ENCODE measurements around the gene PSMB2.
"Not testable (repeated sequence)": the region's sequence is repeated elsewhere in the genome, so short reads cannot be mapped to it uniquely, and the experiment has no call there.

The PSMB2 gene

DNA sequence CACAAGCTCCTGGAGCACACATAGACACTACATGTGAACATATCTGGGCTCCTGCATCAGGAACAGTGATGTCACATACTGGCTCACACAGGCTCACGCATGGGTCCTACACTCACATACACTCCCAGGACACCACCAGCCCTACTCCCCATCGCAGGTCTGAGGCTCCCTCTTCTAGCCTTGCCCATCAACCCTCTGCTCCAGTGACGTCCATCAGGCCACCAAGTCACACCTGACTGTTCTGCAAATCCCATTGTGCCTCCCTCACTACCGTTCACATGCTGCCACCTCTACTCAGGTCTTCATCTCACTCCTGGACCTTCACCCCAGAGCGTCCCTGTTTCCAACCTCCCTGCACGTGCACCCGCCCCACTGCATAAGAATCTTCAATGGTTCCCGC lies 50.1 kb downstream of the PSMB2 start:
- DNase-seq = no peak

DNA sequence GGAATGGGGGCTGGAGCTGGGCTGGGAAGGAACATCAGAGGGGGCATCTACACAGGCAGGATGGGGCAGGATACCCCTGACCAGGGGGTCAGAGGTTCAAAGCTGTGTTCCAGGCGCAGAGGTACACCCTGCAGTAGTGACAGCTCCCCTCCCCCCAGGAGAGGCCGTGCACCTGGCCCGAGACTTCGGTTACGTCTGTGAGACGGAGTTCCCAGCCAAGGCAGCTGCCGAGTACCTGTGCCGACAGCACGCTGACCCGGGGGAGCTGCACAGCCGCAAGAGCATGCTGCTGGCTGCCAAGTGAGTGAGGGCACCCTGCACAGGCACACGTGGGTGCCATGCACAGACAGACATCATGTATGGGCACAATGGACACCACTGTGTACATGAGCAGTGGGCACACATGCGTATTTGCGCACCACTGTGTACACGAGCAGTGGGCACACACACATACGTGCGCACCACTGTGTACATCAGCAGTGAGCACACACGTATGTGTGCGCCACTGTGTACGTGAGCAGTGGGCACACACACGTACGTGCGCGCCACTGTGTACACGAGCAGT lies 50.8 kb downstream of the PSMB2 start:
- no peak for DNase-seq

DNA sequence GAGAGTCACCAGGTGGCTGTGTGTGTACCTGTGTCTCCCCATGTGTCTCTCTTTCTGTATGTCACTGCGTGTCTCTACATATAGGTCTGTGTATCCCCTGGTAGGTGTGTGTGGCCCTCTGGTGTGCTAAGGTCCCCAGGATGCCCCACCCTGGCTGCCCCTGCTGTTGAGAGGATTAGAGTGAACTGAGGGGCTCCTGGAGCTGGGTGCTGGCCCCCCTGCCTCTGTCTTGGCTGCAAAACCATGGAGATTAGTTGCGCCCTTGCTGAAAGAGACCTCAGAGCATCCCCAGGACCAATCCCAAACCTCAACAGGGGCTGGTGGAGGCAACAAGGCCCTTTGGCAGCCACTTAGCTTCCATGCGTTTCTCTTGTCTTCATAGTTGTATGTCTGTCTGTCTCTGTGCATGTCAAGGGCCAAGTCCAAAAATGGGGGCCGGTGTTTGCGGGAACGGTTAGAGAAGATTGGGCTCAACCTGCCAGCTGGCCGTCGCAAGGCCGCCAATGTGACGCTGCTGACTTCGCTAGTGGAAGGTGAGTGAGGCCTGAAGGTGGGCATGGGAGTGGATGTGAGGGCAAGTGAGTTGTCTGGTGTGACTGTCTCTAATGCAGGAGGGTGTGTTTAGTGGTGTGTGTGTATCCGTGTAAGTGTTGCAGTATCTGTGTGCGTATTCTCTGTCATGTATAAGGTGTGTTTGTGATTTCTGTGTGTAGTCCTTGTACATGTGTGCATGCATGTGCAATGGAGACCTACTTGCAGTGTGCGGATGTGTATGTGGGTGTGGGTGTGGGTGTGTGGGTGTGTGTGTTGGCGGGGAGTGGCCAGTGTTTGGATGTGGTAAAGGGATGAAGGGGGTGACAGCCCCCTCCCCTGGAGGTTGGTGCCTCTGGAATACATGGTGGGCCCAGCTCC lies 51.6 kb downstream of the PSMB2 start:
- no peak for DNase-seq

DNA sequence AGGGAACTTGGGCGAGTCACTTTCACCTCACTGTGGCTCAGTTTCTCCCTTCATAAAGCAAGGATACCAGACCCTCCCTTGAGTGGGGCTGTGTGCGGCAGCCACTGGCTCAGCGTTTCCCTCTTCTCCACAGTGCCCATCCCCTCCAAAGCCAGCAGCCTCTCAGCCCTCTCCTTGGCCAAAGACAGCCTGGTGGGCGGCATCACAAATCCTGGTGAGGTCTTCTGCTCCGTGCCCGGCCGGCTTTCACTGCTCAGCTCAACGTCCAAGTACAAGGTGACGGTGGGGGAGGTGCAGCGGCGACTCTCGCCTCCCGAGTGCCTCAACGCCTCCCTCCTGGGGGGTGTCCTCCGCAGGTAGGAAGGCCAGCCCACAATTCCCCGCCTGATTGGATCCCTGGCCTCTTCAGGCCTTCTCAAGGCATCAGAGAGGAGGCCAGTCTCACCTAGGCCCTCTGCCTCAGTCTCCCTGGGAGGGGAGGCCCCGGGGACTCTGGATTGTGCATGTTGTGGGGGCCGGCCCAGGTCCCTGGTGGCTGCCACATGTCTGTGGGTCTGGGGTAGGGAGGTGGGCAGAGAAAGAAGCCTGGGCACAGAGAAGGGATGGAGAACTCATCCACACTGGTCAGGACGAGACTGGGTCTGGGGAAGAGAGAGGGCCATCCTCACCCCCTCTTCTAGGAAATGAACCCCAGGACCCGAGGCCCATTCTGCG lies 53.0 kb downstream of the PSMB2 start:
- DNase-seq = no peak

DNA sequence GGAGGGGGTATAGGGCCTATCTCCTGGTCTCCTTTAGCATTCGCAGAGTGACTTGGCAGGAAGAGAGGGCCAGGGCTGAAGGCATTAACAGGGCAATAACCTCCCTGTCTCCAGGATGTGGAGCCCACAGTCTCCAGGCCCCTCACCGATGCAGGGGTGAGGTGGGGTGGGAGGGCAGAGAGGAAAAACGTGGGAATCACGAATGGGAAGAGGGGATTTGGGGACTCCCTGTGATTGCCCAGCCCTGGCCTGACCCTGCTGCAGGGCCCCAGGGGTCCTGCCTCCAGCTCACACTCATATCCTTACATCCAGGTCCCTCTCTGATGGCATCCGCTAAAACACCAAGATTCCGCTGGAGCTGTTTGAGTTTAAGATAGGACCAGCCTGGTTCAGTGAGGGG lies 53.6 kb downstream of the PSMB2 start:
- no peak for DNase-seq

DNA sequence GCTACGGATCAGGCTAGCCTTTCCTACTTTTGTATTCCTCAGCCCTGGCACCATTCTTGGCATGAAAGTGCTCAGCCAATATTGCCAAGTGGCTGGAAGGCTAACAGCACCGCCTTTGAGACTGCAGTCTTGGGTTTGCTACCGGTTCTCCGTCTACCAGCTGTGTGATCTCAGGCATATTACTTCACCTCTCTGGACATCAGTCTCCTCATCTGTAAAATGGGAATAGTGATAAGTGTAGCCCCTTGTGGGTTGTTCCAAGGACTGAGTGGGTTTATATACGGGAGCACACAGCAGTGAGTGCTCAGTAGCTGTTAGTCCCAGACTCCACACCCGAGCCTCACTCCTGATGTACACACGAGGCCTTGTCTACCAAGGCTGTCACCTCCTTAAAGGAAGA lies 54.5 kb downstream of the PSMB2 start:
- no peak for DNase-seq

DNA sequence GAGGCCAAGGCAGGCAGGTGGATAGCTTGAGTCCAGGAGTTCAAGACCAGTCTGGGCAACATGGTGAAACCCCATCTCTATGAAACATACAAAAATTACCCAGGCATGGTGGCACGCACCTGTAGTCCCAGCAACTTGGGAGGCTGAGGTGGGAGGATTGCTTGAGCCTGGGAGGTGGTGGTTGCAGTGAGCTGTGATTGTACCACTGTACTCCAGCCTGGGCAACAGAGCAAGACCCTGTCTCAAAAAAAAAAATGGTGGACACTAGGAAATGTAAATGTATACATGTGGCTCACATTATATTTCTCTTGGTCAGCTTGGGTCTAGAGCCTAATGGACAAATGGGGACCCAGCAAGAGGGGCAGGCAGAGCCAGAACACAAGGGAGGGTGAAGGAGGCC lies 55.5 kb downstream of the PSMB2 start:
- not testable (repeated sequence) for DNase-seq

DNA sequence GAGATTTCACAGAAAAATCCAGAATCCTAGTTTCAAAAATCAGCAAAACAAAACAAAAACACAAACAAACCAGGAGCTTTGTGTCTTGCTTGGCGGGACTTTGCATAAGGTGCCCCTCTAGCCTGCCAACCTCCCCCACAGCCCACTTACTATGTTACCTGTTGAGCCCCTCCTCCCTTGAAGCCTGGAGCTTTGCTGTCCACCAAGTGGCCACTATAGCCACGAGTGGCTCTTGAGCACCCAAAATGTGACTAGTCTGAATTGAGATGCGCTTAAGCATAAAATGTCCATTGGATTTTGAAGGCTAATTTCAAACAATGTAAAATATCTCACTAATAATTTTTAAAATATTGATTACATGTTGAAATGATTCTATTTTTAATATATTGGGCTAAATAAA lies 56.0 kb downstream of the PSMB2 start:
- no peak for DNase-seq

DNA sequence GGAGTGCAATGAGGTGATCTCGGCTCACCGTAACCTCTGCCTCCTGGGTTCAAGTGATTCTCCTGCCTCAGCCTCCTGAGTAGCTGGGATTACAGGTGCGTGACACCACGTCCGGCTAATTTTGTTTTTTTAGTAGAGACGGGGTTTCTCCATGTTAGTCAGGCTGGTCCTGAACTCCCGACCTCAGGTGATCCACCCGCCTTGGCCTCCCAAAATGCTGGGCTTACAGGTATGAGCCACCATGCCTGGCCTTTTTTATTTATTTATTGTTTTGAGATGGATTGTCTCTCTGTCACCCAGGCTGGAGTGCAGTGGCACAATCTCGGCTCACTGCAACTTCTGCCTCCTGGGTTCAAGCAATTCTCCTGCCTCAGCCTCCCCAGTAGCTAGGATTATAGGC lies 59.7 kb downstream of the PSMB2 start:
- DNase-seq = not testable (repeated sequence)

DNA sequence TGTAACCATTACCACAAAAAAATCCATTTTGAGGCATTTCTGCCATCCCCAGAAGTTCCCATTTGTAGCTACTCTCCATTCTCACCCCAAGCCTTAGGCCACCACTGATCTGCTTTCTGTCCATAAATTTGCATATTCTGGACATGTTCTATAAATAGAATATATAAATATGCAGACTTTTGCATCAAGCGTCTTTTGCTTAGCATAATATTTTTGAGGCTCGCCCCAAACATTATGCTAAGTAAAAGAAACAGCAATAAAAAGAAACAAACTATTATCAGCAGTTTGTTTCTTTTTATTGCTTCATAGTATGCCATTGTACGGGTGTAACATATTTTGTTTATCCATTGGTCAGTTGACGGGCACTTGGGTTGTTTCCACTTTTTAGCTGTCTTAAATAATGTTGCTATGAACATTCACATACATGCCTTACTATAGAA lies 60.4 kb downstream of the PSMB2 start:
- no peak for DNase-seq

DNA sequence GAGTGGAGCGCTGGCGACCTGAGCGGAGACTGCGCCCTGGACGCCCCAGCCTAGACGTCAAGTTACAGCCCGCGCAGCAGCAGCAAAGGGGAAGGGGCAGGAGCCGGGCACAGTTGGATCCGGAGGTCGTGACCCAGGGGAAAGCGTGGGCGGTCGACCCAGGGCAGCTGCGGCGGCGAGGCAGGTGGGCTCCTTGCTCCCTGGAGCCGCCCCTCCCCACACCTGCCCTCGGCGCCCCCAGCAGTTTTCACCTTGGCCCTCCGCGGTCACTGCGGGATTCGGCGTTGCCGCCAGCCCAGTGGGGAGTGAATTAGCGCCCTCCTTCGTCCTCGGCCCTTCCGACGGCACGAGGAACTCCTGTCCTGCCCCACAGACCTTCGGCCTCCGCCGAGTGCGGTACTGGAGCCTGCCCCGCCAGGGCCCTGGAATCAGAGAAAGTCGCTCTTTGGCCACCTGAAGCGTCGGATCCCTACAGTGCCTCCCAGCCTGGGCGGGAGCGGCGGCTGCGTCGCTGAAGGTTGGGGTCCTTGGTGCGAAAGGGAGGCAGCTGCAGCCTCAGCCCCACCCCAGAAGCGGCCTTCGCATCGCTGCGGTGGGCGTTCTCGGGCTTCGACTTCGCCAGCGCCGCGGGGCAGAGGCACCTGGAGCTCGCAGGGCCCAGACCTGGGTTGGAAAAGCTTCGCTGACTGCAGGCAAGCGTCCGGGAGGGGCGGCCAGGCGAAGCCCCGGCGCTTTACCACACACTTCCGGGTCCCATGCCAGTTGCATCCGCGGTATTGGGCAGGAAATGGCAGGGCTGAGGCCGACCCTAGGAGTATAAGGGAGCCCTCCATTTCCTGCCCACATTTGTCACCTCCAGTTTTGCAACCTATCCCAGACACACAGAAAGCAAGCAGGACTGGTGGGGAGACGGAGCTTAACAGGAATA lies 64.0 kb downstream of the PSMB2 start:
- DNase-seq = peak; percentile 68

DNA sequence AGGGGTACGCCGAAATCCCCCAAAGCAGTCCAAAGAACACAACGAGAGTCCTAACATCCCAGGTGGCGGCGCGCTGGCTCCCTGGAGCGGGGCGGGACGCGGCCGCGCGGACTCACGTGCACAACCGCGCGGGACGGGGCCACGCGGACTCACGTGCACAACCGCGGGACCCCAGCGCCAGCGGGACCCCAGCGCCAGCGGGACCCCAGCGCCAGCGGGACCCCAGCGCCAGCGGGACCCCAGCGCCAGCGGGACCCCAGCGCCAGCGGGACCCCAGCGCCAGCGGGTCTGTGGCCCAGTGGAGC lies 64.6 kb downstream of the PSMB2 start:
- not testable (repeated sequence) for DNase-seq

DNA sequence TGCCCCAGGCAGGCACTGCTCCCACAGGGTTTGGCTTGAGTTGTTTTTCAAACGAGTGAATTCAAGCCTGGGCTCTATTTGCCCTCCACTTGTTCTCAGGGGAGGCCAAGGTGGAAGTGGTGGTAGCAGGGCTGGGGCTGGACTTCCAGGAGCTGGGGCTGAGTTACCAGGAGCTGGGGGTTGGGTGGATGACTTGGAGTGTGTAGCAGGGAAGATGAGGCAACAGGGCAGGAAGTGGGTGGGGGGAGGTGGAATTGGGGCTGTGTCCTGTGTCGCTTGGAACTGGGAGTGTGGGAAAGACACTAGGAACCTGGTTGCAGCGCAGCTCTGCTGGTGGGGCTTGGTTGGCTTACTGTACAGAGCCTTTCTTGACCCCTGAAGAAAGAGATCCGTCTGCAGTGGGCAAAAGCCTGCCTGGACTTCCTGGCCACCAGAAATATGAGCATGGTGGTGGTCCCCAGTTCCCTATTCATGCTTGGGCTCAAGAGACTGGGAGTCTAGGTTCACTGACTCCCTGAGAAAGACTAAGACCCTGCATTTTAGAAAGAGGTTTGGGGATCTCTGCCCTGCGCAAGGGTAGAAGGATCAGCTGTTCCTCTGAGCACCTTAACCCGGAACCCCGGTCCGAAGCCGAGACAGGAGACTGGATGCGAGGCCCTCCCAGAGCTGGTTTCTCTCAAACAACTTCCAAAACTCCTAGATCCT lies 65.1 kb downstream of the PSMB2 start:
- DNase-seq = no peak

DNA sequence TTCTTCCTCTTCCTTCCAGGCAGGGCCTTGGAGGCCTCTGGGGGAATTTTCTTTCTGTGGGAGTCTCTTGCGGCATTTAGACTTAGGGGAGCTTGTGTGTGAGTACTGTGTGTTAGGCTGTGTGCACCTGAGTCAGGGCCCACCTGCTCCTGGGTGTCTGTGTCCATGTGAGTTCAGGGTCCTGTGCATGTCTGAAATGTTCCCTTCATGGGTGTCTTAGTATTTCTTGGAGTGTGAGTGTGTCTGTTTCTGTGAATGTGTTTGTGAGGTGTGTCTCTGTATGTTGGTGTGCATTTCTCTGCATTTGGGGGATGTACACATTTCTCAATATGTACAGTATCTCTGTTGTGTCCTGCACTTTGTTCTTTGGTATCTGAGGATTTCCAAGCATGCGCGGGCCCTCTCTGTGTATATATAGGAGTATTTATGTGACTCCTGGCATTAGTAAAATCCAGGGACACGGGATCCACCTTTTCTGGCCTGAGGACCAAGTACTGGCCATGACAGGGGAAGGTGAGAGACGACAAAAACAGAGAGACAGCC lies 65.8 kb downstream of the PSMB2 start:
- DNase-seq = no peak

DNA sequence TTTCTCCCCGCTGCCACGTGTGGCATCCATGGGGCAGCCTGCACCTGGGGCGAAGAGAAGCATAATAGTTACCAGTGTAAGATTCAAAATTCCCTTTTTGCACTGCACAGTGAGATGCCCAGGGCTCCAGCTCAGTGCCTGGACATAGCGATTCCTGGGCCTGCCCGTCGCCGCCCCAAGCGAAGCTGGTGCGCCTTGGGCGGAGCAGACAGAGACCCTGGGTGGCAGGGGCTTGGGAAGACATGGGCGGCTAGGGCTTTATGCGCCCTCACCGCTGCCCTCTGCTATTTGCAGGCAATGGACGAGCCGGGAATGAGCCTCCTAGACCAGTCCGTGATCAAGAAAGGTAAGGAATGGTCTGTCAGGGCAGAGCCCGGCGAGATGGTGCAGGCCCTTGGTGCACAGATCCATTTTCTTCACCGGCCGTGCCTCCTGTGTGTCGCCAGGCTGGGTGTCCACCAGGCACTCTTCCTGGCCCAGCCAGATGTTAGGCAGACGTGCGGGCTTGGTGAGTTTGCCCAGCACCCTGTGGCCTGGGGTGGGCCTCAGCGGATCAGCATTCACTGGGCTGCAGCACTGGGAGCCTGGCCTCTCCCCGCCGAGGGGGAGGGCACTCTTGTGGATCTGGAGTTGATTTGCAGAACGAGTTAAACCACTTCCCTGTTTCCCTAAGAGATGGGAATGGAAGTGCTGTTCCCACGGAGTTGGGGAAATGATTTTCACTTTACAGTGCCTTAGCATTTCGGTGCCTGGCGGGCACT lies 66.5 kb downstream of the PSMB2 start:
- no peak for DNase-seq

DNA sequence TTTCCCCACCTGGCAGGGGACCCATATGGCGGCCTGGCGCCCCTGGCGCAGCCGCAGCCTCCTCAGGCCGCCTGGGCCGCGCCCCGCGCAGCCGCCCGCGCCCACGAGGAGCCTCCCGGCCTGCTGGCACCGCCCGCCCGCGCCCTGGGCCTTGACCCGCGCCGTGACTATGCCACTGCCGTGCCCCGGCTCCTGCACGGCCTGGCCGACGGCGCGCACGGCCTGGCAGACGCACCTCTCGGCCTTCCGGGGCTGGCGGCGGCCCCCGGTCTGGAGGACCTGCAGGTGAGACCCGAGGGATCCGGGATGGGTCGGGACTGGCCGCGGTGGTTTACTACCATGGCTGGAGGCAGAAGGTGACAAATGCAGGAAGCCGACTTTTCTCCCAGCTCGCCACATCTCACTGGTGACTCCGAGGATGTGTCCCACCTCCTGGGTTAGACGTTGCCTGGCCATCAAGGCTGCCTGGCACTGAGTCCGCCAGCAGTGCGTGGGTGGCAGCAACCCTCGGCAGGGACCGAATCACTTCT lies 67.1 kb downstream of the PSMB2 start:
- DNase-seq = no peak

DNA sequence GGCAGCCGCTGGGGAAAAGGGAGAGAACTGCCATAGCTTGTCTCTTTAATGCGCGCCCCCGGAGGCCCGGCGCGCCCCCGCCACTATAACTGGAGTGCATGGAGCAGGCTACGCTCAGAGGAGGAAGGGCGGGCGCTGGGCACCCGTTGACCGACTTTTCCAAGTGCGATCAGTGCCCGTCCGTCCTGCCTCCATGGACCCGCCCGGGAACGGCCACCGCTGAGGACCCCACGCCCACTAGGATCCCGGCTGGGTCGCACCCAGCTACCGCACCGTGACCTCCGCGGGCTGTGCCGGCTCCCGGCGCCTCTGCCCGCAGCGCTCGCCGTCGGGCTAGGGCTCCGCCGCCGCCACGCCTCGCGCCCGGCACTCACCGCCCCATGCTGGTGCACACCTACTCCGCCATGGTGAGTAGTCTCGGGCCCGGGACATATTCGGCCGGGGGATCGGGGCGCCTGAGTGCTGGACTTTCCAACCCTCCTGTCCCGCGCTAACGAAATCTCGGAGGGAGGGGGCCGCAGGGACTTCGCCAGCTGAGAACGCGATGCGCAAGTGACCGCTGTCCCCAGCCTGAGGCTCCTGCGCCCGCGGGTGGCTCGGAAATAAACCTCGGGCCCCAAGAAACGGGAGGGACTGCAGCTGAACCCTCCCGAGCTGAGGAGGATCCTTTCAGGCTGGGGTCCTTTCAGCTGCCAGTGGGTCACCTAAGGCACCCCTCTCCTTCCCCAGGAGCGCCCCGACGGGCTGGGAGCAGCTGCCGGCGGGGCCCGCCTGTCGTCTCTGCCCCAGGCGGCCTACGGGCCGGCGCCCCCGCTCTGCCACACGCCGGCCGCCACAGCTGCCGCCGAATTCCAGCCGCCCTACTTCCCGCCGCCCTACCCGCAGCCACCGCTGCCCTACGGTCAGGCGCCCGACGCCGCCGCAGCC lies 67.9 kb downstream of the PSMB2 start, which contains the start of gene TFAP2E:
Gene TFAP2E, plus strand, starts transcription at position 117 of the 927 bp plus-strand sequence. Its CDS starts 264 bp downstream, at position 381.
- DNase-seq = no peak

DNA sequence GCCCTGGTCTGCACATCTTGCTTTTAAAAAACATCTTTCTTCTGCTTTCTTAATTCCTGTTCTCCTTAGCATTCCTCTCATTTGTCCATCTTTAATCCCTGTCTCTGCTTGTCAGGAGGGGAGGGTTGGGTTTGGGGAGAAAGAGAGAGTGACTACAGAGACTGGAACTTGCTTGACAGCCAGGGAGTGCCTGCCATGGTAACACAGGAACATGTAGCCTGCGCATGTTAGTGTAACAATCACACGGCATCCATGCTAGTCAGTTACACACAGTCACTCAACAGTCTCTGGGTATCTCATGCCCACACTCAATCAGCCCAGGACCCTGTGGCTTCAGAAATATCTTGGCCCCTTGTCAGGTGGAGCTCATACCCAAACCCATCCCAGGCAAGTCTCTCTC lies 69.0 kb downstream of the PSMB2 start:
- no peak for DNase-seq

DNA sequence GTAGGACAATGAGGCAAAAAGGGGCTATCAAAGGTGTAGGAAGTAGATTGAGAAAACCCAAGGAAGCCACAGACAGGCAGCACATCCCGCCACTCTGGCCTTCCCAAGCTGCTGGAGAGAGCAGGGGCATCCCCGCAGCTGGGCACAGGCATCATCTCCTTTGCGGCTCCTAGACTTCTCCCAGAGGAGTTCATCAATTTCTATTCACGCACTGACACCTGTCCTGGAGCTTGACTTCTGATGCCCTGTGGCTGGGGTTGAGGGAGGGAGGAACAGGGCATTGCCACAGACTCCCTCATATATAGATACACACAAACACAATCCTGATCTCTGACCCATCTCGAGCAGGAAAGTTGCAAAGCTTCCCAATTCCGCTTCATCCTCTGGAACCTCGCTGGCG lies 70.1 kb downstream of the PSMB2 start:
- no peak for DNase-seq
